ENCODE results near the gene MTHFD1L. TPM values are rescaled to one million over a fixed set of nuclear protein-coding genes. Genes with fewer than 3 reads are reported as not detected.

Gene MTHFD1L
- total RNA-seq, 4 donors from 2014 or later: 0.35 to 1.6 (median 0.59) TPM; not detected in 1

GRCh38 chr6:151058021-151058733 lies 192.7 kb downstream of the MTHFD1L start:
- Histone ChIP-seq H3K4me1 (no peaks in the 10 kb centered on the region), H3K36me3 (no peaks in the 10 kb centered on the region), H3K27ac (no peak overlapping the region), H3K9me3 (no peaks in the 10 kb centered on the region), H3K4me3 (no peak overlapping the region), H3K27me3 (no peaks in the 10 kb centered on the region)
- intact Hi-C loops (cut with DNase I; ENCODE audit: low total_unique reads) (no loop called here), in situ Hi-C loops (cut with MboI; ENCODE audit: low sequenced_read_pairs in 4 of 4) (no loop called here)
- ATAC-seq: no peak
- no peak for TF ChIP-seq POLR2A (IDR thresholded peaks at IDR 0.05)
- TF ChIP-seq CTCF (IDR thresholded peaks at IDR 0.05 in 4 of 5, conservative IDR thresholded peaks at IDR 0.05 in 1 of 5): no peak
- no peak for DNase-seq

- no peak for ATAC-seq
- H3K4me1 ChIP-seq: no peaks in the 10 kb centered on the region
- H3K9me3 ChIP-seq: no peaks in the 10 kb centered on the region
- DNase-seq: no peak
- no peak overlapping the region for H3K4me3 ChIP-seq
- H3K36me3 ChIP-seq: no peaks in the 10 kb centered on the region
- no peak overlapping the region for H3K27ac ChIP-seq
- TF ChIP-seq POLR2A (IDR thresholded peaks at IDR 0.05): no peak
- no peak for TF ChIP-seq CTCF (IDR thresholded peaks at IDR 0.05 in 4 of 5, conservative IDR thresholded peaks at IDR 0.05 in 1 of 5)
- in situ Hi-C loops (cut with MboI; ENCODE audit: low sequenced_read_pairs in 4 of 4): no loop called here
- intact Hi-C loops (cut with DNase I; ENCODE audit: low total_unique reads): no loop called here
- no peaks in the 10 kb centered on the region for H3K27me3 ChIP-seq
Measured at GRCh38 chr6:151059612-151060095, 194.2 kb downstream of the MTHFD1L start.

- TF ChIP-seq CTCF (IDR thresholded peaks at IDR 0.05 in 4 of 5, conservative IDR thresholded peaks at IDR 0.05 in 1 of 5): no peak
- no peak for TF ChIP-seq POLR2A (IDR thresholded peaks at IDR 0.05)
- no peaks in the 10 kb centered on the region for H3K27me3 ChIP-seq
- no peak overlapping the region for H3K27ac ChIP-seq
- no peak for ATAC-seq
- no peak for DNase-seq
- H3K9me3 ChIP-seq: no peaks in the 10 kb centered on the region
- in situ Hi-C loops (cut with MboI; ENCODE audit: low sequenced_read_pairs in 4 of 4) (no loop called here), intact Hi-C loops (cut with DNase I; ENCODE audit: low total_unique reads) (no loop called here)
- H3K36me3 ChIP-seq: no peaks in the 10 kb centered on the region
- H3K4me3 ChIP-seq: no peak overlapping the region
- no peaks in the 10 kb centered on the region for H3K4me1 ChIP-seq
Measured at GRCh38 chr6:151060096-151060765, 194.7 kb downstream of the MTHFD1L start.

GRCh38 chr6:151060766-151061531 lies 195.4 kb downstream of the MTHFD1L start:
- DNase-seq (no peak), ATAC-seq (no peak)
- in situ Hi-C loops (cut with MboI; ENCODE audit: low sequenced_read_pairs in 4 of 4) (no loop called here), intact Hi-C loops (cut with DNase I; ENCODE audit: low total_unique reads) (no loop called here)
- no peak overlapping the region for H3K27ac ChIP-seq
- H3K4me3 ChIP-seq: no peak overlapping the region
- no peaks in the 10 kb centered on the region for H3K27me3 ChIP-seq
- H3K4me1 ChIP-seq: no peaks in the 10 kb centered on the region
- H3K36me3 ChIP-seq: no peaks in the 10 kb centered on the region
- TF ChIP-seq CTCF (IDR thresholded peaks at IDR 0.05 in 4 of 5, conservative IDR thresholded peaks at IDR 0.05 in 1 of 5): no peak
- no peak for TF ChIP-seq POLR2A (IDR thresholded peaks at IDR 0.05)
- no peaks in the 10 kb centered on the region for H3K9me3 ChIP-seq
